ENCODE data around the gene EMP1.

EMP1 gene, protein sequence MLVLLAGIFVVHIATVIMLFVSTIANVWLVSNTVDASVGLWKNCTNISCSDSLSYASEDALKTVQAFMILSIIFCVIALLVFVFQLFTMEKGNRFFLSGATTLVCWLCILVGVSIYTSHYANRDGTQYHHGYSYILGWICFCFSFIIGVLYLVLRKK

DNA sequence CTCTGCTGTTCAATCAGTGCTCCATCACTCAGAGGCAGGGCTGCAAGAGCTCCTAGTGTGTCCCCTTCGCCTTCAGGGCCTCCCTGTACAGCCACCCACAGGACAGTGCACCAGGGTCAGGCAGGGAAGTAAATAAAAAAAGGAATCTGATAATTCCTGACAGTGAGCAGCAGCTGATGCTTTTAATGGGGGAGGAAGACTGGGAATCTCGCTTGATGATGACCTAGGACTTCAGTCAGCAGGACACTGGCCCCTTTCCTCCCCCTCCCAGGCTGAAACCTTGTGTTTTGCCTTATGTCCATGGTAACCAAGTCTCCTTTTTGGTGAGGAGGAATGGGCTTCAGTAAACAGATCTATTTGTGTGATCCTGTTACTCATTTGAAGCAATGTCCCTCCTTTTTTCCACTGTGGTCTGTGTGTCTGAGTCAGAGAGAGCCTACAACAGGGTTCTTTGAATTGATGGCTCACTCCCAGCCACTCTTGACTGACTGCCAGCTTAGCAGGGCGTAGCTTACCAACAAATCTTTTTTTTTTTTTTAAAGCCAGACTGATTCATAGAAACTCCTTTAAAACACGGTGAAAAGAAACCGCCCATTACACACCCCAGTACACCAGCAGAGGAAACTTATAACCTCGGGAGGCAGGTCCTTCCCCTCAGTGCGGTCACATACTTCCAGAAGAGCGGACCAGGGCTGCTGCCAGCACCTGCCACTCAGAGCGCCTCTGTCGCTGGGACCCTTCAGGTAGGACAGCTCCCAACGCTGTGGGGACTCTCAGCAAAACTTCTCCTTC, at the start of gene EMP1:
TSS of gene EMP1 (plus strand) at position 597 of the 792 bp plus-strand sequence. CDS start 14,785 bp downstream, outside the sequence.
- DNase-seq, result peak in 47 of 56 donors; percentile 10 to 83 (median 54)

DNA sequence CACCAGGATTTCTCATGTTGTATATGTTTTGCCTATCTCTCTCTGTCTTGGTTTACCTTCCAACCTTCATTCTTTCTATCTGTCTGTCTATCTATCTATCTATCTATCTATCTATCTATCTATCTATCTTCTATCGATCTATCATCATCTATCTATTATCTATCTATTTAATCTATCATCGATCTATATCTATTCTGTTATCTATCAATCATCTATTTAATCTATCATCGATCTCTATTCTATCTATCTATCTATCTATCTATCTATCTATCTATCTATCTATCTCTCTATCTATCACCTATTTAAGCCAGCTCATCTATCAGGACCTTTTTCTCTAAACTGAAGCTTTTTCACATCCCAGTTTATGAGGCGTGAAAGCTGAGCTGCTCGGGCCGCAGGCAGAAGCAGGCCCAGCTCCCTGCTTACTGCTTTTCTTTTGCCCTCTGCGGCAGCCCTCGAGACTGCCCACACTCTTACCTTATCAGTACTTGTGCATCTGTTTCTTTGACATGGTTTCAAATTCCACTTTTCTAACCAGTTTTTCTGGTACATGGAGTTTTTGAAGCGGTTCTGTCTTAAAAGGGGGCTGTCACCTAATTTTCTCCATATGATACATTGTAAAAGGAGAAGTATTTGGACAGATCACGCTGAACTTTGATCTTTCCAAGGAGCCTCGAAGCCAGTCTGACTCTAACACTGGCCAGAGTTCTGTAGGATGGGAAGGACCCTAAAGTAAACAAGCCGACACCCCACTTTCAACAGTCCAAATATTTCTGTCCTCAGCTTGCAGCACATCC, 48.6 kb upstream of the EMP1 start:
- DNase-seq, result no peak

DNA sequence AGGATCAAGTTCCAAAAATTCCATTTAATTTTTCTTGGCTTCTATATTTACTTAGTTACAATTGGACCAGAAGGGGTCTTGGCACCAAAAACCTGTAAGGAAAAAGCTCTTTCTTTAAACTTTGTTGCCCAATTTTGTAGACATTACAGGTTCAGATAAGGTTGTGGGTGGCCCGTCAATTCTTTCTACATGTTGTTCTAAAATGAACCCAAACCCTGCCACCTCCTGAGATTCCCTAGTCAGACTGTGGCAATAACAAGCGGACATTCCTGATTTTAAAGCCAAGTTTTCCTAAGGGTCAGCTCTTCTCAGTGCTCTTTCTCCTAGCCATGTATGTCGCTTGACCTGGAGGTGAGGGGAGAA, 48.1 kb upstream of the EMP1 start:
- DNase-seq, result no peak

DNA sequence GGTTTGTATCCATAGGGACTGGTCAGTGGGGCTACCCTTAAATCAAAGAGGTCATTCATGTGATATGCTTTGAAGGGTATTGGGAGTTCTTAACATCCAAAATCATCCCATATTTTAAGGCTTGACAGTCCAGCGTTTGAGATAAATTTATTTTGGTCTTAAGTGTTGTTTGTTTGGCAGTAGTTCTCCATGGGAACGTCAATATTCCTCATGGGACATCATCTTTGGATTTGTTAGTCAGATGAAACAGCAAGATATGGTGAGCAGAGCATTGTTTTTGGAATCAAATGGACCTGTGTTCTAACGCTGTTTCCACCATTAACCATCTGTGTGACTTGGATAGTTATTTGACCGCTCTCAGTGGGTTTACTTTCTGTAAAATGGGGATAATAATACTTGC, 47.1 kb upstream of the EMP1 start:
- DNase-seq, result no peak

DNA sequence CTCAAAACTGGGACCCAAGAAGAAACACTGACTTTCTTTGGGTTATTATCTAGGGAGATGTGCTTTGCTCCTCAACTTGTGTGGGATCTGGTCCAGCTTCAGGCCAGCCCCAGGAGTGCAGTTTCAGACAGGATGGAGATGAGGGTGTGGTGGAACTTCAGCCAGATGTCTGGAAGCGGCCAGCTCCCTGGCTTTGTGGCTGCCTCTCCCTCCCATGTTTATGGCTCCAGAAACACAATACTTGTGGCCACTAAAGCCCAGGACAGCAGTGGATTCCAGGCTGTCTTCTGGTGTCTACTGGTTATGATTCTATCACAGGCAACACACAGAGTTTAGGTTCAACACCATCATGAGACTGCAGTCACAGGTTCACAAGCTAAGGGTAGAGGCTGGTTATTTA, 44.2 kb upstream of the EMP1 start:
- DNase-seq, result no peak

DNA sequence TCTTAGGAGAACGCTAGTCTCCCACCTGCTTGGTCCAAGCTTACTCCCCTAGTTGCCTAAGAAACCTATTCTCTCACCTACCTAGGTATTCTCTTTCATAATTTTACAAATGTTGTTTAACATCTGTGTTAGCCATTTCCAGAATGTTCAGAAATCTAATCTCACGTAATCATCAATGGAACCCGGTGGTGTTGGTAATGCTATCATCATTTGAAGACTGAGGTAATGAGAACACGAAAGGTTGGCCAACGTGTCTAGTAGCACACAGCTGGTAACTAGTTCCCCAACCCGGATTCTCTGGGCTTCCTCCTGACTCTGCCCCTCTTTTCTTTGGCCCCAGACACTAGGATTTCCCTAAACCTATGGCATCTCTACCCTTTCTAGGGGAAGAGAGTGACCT, 43.8 kb upstream of the EMP1 start:
- DNase-seq, result no peak

DNA sequence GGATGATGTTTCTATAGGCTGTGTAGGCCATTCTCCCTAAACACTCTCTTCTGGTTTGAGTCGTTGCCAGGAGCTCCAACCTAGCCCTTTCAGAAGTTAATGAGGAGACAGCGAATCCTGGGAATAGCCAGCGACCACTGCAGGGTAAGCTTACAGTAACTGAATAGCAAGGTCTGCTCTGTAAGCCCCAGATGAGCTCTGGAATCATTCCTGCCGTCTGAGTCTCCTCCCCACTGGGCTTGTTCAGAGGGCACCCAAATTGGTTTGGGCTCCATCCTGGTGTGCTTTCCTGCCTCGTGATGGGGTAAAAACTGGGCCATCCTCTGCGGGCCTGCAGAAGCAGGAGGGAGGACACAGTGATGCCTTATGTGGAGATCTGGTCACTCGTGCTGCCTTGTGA, 43.3 kb upstream of the EMP1 start:
- no peak for DNase-seq

DNA sequence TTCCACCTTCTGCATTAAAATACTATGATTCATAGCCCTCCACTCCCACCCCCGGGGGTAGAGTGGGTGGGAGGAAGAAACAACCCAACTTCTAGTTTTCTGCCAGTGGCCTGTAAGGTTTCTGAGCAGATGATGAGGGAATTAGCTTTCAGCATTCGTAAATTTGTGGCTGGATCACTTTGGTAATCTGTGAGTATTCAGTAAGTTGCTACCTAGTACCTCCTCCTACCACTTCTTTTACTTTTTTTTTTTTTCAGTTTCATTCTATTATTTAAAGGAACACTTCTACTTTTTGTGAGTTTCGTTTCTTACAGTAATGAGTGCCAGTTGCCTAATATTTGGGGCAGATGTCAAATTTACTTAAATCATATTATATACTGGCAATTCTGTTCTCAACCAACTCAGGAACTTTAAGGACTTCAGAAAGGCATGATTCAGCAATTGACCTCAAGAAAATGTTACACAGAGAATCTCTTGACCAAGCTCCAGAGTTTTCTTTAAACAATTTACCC, 42.4 kb upstream of the EMP1 start:
- DNase-seq, result no peak

DNA sequence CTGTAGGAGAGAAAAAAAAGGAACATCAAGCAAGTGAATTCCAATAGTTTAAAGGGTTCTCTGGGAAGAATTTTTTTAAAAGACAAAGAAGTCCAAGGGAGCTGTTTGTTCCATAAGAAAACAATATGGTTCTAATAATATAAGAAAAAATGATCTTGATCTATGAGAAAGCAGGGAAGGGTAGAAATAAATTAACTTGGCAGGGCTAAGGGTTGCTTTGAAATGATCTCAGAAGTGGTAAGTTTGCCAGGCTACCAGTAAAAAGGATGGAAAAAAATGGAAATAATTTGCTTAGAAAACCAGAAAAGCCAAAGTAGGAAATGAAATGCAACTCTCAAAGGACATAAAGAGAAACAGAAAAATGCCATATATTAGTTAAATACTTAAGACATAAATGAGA, 41.7 kb upstream of the EMP1 start:
- DNase-seq, result no peak

DNA sequence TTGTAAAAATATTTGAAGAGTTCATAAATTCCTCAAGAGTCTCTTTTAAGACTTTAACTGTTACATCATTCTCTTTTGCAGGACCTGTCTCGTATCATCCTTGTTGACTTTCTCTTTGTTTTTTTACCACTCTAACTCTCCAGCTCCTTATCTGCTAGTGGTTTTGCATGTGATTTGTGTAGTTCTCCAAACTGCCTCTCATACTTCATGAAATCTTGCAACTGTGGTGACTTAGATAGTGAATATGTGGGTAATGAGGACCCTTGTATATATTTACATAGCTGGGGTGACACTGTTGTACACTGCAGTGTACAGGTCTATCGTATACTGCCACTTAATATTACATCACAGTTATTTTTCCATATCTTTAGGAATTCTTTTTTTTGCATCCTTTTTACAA, 40.2 kb upstream of the EMP1 start:
- DNase-seq, result no peak

DNA sequence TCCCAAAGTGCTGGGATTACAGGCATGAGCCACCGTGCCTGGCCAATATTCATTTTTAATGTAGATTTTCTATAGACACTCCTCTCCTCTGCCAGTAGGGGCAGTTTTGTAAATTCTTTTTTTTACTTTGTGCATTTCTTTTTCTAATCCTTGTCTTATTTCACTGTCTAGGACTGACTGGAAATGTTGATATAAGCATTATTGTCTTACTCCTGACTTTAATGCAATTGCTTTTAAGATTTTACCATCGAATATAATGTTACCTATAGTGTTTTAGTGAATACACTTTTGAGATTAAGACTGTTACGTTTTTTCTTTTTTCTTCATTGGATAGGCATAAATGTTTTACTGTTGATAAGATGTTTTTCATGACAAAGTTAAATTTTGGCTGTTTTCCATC, 35.4 kb upstream of the EMP1 start:
- DNase-seq, result no peak

DNA sequence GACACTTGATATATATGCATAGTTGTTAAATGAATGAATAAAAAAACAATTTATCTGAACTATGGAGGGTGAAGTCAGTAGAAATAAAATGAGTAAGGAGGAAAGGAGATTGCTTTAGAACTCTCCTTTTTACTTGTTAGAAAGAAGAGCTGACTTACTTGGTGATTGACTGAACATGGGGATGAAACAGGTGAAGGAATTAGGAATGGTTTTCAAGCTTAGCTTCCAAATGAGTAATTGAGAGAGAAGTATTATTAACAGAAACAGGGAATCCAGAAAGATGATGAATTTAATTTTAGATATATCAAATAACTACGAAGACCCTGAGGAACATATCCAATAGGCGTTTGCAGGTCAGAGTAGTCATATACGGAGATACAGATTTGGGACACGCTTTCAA, 33.6 kb upstream of the EMP1 start:
- no peak for DNase-seq

DNA sequence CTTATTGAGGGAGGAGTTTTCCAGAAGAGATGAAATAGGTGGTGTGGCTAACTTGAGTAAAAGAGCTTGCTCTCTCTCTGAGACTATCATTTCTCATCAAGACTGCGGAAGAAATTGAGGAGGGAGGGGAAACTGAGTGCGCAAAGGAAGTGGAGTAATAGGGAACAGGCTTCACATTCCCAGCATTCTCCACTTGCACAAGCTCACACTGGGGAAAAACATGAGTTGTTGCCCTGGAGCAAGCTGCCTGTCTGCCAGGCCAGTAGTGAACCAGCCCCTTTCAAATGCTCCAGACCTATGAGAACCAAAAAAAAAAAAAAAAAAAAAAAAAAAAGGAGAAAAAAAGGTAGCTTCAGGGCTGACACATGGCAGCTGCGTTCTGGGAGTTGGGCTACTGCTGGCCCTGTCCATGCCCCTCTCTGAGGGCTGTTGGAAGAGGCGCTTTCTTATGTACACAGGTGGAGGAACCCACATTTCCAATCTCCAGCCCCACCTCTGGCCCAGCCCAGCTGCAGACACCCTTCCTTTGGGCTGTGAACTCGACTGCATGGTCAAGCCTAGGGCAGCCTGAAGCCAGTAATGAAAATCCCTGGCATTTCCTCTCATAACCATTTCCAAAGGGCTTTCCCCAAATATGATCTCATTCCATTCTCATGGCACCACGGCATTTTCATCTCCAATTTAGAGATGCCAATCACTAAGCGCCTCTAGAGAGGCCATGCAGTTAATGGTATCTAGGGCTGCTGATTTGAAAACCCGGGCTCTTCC, 32.5 kb upstream of the EMP1 start:
- DNase-seq, result no peak

DNA sequence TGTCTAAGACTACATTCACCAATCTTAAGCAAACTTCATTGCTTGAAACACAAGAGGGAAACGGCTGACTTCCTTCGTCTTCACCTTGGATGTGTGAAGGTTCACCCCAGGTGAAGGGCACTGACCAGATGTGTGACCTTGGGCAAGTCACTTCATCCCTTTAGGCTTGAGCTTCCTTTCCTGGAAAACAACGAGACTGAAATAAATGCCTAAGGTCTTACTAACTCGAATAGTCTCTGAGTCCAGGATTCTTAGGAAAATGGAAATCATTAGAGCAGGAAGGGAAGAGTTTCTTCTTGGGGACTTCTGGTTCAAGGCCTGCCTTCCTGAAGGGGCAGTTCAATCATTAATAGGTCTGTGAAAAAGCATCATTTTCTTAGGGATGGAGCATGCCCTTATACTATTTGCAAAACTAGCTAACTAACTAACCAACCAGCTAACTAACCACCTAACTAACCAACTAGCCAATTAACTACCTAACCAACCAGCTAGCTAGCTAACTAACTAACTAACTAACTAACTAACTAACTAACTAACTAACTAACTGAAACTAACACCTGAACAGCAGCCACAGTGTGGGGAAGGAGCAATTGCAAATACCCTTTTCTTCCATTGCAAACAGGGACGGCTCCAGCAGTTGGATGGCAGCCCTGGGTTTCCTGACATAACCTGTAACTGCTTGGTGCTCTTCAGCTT, 31.5 kb upstream of the EMP1 start:
- no peak for DNase-seq

DNA sequence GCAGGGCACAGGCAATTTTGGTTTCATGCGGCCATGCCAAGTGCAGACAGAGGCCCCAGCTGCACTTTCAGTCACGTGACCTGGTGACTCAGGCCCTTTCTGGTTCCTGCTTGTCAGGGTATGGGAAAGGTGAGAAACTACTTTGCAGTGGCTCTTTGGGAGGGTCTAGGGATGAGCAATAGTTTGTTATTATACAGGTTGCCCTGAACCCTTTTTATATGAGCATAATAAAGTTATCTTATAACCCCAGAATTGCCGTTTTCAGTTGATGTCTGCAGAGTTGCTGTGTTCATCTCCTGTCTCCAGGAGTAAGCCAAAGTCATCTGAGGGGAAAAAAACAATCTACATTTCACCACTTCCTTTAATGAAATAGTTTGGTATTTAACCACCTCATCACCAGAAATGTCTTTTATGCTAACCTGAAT, 30.9 kb upstream of the EMP1 start:
- peak in 8 of 56 donors; percentile 2 to 39 (median 8) for DNase-seq

DNA sequence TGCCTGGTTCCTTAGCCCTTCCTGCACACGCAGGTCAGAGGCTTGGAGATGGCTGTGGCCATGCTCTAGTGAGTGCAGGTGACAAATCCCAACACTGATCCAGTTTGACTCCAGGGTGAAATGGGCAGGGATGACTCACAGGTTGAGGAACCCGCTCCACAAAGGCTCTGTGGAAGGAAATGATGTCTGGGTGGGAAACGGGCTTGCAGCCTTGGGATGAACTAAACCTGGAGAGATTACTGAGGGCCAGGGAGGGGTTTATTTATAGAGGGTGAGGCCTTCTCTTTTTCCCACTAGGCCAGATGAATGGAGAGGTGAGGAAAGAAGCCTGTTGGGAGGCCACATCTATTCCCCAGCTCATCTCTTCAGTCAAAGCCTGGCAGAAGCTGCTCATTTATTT, 29.3 kb upstream of the EMP1 start:
- DNase-seq, result no peak

DNA sequence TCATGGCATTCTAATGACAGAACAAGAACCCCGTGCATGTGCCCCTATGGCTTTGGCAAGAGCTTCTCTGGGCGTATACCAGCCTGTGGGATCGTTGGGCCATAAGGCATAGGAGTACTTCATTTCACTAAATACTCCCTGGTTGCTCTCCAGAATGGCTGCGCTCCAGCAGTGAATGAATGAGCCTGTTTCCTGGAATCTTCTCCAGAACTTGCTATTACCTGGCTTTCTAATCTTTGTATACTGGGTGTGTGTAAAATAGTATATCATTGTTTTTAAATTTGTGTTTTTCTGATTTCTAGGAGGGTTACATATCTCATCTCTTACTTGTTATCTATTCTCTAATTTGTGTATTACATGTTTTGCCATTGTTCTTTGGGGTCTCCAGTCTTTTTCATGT, 28.6 kb upstream of the EMP1 start:
- no peak for DNase-seq

DNA sequence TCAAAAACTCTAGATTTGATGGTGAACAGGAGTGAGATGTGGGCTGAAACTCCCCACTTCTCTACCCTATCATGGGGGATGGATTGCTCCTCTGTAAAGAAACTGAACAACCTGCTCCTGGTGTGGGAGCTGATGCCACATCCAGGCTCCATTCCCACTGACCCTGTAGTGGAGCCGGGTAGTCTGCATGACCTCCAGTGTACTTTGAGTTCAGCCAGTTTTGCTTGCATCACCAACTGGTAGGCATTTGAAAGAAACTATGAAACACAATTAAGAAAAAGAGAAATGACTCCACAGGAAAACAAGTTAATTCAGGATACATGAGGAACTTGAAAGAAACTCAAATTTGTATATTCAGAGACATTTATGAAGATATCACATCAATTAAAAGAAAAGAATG, 27.3 kb upstream of the EMP1 start:
- DNase-seq, result no peak

DNA sequence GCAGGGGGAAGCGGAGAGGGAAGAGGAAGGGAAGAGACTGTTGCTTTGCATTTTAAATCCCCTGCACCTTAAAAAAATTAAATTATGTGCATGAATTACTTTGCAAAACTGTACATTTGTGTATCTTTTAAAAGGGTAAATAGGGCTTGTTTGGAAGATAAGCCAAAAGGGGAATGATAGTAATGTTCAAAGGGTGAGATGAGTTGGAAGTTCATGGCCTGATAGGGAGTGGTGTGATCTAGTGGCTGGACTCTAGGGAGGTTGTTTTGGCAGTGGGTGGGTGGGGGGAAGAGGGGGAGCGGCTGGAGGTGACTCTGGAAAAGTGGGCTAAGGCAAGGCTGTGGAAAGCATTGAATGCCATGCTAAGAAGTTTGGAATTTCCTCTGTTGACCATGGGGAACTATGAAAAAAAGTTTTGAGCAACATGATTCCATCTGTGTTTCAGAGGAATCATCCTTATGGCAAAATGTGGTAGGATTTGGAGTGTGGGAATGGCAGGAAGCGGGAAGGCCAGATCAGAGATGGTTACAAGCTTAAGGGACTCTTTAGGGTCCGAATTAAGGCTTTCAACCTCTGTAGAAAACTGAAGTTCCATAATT, 25.5 kb upstream of the EMP1 start:
- DNase-seq, result no peak

Data from amygdala (tissue), 56 donors.